Bronchial epithelial cell (primary cell): ENCODE measurements around the gene MYO9A. TPM values are rescaled to one million over a fixed set of nuclear protein-coding genes. Genes with fewer than 3 reads are reported as not detected.
"Not testable (repeated sequence)": the region's sequence is repeated elsewhere in the genome, so short reads cannot be mapped to it uniquely, and the experiment has no call there.

ENCODE experiments used
- DNase-seq: peaks from one replicate; pipeline ENCODE4 v3.0.0-alpha.2; 2010; ENCODE audit warnings: low read depth
- FAIRE-seq: peaks from 2 replicates; lab custom pipeline; 2011; peaks lifted over from hg19 to GRCh38; lab: Jason Lieb, UNC
- H3K27me3 ChIP-seq: 2 replicates; pipeline ENCODE4 v1.5.1; 2011; ENCODE audit warnings: low read length; ENCODE audit not compliant: control insufficient read depth, insufficient read depth
- H3K36me3 ChIP-seq: 2 replicates; pipeline ENCODE4 v1.5.1; 2011; ENCODE audit warnings: low read length; ENCODE audit not compliant: control insufficient read depth, insufficient read depth
- H3K4me3 ChIP-seq: 2 replicates; pipeline ENCODE4 v1.5.1; 2011; ENCODE audit warnings: mild to moderate bottlenecking, low read depth, low read length, control low read depth
- total RNA-seq: library from RNA; depleted of rRNA; stranded (reverse); fragments of >200 nt; gene quantifications from 2 replicates; pipeline ENCODE4 v1.2.1, GENCODE V29; 2014
- TF ChIP-seq, protein P1 (sequence below): IDR thresholded peaks from 2 replicates; pipeline ENCODE4 v1.5.1; 2011; ENCODE audit warnings: mild to moderate bottlenecking, moderate library complexity, low read length, control low read depth, inconsistent platforms; ENCODE audit not compliant: insufficient read depth, severe bottlenecking

Gene MYO9A
- total RNA-seq, 1 donor from 2014 or later: 29.7 TPM

DNA sequence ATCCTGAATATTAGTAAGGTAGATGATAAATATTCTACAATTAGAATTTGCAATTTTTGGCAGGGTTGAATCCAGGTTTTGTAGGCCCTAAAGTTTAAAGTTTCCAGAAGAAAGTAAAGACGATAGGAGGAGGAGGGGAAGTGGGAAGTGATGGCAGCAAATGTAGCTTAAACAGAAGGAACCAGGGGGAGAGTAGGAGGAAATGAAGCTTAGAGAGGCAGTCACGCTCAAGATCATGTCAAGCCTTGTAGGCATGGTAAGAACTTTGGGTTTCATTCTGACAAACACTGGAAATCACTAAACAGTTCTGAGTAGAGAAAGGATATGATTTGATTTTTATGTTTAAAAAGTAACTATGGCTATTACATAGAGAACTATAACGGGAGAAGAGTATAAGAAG lies 243.7 kb downstream of the MYO9A start:
- H3K27me3 ChIP-seq: no peaks in the 10 kb centered on the region
- no peak overlapping the region for H3K4me3 ChIP-seq
- no peak for FAIRE-seq
- TF ChIP-seq, protein P1, sequence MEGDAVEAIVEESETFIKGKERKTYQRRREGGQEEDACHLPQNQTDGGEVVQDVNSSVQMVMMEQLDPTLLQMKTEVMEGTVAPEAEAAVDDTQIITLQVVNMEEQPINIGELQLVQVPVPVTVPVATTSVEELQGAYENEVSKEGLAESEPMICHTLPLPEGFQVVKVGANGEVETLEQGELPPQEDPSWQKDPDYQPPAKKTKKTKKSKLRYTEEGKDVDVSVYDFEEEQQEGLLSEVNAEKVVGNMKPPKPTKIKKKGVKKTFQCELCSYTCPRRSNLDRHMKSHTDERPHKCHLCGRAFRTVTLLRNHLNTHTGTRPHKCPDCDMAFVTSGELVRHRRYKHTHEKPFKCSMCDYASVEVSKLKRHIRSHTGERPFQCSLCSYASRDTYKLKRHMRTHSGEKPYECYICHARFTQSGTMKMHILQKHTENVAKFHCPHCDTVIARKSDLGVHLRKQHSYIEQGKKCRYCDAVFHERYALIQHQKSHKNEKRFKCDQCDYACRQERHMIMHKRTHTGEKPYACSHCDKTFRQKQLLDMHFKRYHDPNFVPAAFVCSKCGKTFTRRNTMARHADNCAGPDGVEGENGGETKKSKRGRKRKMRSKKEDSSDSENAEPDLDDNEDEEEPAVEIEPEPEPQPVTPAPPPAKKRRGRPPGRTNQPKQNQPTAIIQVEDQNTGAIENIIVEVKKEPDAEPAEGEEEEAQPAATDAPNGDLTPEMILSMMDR: no peak
- no peak for DNase-seq
- no peaks in the 10 kb centered on the region for H3K36me3 ChIP-seq

DNA sequence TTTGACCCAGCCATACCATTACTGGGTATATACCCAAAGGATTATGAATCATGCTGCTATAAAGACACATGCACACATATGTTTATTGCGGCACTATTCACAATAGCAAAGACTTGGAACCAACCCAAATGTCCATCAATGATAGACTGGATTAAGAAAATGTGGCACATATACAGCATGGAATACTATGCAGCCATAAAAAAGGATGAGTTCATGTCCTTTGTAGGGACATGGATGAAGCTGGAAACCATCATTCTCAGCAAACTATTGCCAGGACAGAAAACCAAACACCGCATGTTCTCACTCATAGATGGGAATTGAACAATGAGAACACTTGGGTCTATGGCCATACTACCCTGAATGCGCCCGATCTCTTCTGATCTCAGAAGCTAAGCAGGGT lies 259.7 kb downstream of the MYO9A start:
- not testable (repeated sequence) for DNase-seq, H3K36me3 ChIP-seq, H3K27me3 ChIP-seq, H3K4me3 ChIP-seq, FAIRE-seq

DNA sequence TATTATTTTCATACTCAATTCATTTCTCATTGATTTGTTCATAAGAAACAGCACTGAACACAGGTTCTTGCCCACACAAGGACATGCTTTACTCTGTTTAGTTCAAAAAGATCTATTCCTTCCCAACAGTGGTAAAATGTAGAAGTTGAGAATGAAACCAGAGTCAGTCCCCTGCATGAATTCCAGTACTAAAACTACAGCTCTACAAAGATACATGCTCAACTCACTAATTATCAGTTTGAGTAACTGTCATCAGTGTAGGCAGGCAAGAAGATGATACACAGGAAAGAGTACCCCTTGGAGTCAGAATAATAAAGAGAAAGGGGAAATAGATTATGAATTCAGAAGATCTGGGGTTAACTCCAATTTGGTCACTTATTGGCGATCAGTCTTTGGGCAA lies 264.4 kb downstream of the MYO9A start:
- H3K27me3 ChIP-seq: no peaks in the 10 kb centered on the region
- no peak overlapping the region for H3K4me3 ChIP-seq
- peaks cover 1% of the 10 kb centered on the region for H3K36me3 ChIP-seq
- TF ChIP-seq, protein P1: no peak
- DNase-seq (no peak), FAIRE-seq (no peak)

DNA sequence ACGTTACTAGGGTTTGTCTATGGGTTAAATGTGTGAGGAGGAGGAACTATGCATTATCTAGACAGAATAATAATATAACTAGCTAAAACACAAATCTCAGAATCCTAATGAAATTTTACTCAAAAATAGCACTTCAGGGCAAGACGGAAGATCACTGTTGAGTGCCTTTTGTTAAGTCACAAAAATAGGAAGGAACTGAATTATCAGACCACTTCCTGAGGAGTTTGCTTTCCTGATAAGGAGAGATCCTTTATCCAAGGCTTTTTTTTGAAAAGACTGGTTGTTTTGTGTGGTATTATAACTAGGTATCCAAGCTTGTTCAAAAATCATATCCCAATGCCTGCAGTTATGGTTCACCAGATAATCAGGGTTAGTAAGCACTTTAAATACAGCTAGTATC lies 273.0 kb downstream of the MYO9A start:
- TF ChIP-seq, protein P1: no peak
- Histone ChIP-seq H3K4me3 (no peak overlapping the region), H3K27me3 (no peaks in the 10 kb centered on the region), H3K36me3 (peaks cover 3% of the 10 kb centered on the region)
- no peak for FAIRE-seq
- no peak for DNase-seq

DNA sequence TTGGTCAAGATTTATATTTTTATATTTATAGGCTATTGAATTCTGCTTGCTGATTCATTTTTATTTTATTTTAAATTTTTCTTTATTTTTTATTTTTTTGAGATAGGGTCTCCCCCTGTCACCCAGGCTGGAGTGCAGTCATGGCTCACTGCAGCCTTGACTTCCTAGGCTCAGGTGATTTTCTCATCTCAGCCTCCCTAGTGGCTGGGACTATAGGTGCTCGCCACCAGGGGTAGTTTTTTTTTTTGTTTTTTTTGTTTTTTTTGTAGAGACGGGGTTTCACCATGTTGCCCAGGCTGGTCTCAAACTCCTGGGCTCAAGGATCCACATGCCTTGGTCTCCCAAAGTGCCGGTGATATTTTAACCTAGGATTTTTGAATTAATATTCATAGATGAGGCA lies 276.4 kb downstream of the MYO9A start:
- Histone ChIP-seq H3K4me3 (no peak overlapping the region), H3K27me3 (no peaks in the 10 kb centered on the region), H3K36me3 (no peaks in the 10 kb centered on the region)
- FAIRE-seq (no peak), DNase-seq (no peak)
- TF ChIP-seq, protein P1: no peak

DNA sequence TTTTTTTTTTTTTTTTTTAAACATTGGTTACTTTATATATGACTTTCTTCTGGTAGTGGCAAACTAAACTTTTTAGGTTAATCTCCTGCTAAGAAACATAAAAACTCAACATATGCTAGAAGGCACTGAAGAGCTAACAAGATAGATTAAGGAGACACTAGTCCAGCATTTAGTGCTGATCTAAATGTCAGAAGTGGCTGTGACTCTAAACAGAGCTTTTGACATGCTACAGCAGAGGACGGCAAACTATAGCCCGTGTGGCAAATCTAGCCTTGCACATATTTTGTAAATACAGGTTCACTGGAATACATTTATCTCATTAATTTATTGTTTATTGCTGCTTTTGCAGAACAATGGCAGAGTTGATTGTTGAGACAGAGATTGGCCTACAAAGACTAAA lies 287.0 kb downstream of the MYO9A start:
- peaks cover 15% of the 10 kb centered on the region for H3K36me3 ChIP-seq
- no peak overlapping the region for H3K4me3 ChIP-seq
- DNase-seq: no peak
- FAIRE-seq: no peak
- H3K27me3 ChIP-seq: no peaks in the 10 kb centered on the region
- TF ChIP-seq, protein P1: no peak
